HCT116 (cell line): Measurements from ENCODE around the gene STX1A. TPM values are rescaled to one million over a fixed set of nuclear protein-coding genes. Genes with fewer than 3 reads are reported as not detected.

ENCODE experiments used
- ATAC-seq: fragments of 200-7000 bp; cut with Tn5 transposase; 2 replicates; pipeline ENCODE4 v1.9.1; 2020; ENCODE audit warnings: mild to moderate bottlenecking, moderate library complexity
- BruUV-seq: library from RNA; stranded (reverse); fragments of 400-500 nt; replicated peaks from 2 replicates; lab custom pipeline; 2021; lab: Mats Ljungman, UMichigan
- CTCF ChIA-PET: fragments of 300-600 bp; sonication (Branson Sonifier 250); formaldehyde crosslinking; loops from one replicate; lab custom pipeline; 2021; ENCODE audit warnings: antibody characterized with exemption; lab: Charles Lee
- POLR2A ChIA-PET: fragments of 300-600, 350-600 bp; sonication (Branson Sonifier 250); formaldehyde crosslinking; loops from one replicate; lab custom pipeline; 2021; ENCODE audit warnings: antibody characterized with exemption; lab: Charles Lee
- RAD21 ChIA-PET, 2 experiments: fragments of 300-600 bp; sonication (Branson Sonifier 250); formaldehyde crosslinking; loops; one replicate each; lab custom pipeline; 2023; ENCODE audit warnings: low total read pairs in 2 of 2; ENCODE audit not compliant: uncharacterized antibody in 2 of 2, unreplicated experiment in 2 of 2, low non-redundant PET in 1 of 2; lab: Charles Lee
- DNase-seq: peaks from one replicate; pipeline ENCODE4 v3.0.0-alpha.2; 2010; ENCODE audit warnings: low read depth, low spot score
- H2AFZ ChIP-seq: fragments of 200-600 bp; shearing (Covaris generic), sonication (generic); 2 replicates; pipeline ENCODE4 v1.6.1; 2017; ENCODE audit warnings: low read depth, mixed run types, mixed read lengths, antibody characterized with exemption, low read length; ENCODE audit not compliant: poor library complexity, severe bottlenecking
- H3K27ac ChIP-seq: 2 replicates; pipeline ENCODE4 v1.5.1; 2012; ENCODE audit warnings: low read depth, low read length
- H3K27me3 ChIP-seq: fragments of 200-600 bp; sonication (generic); 2 replicates; pipeline ENCODE4 v1.6.1; 2016; ENCODE audit warnings: mixed run types, low read length, mixed read lengths; ENCODE audit not compliant: insufficient read depth
- H3K36me3 ChIP-seq, 2 experiments: fragments of 200-500 bp in 1 of 2; fragments of 200-600 bp in 1 of 2; sonication (Bioruptor generic) in 1 of 2; sonication (generic) in 1 of 2; 2 replicates each; pipeline versions ENCODE4 v1.5.1 to v1.6.1; 2014 to 2016; ENCODE audit warnings: low read length in 2 of 2, inconsistent platforms in 1 of 2, mixed read lengths in 1 of 2, mixed run types in 1 of 2; ENCODE audit not compliant: insufficient read depth in 2 of 2, control insufficient read depth in 1 of 2
- H3K4me1 ChIP-seq, 2 experiments: fragments of 200-600 bp in 1 of 2; sonication (generic) in 1 of 2; 2 replicates each; pipeline versions ENCODE4 v1.5.1 to v1.6.1; 2012 to 2017; ENCODE audit warnings: low read length in 2 of 2, inconsistent platforms in 1 of 2, mild to moderate bottlenecking in 1 of 2, mixed read lengths in 1 of 2, mixed run types in 1 of 2, moderate library complexity in 1 of 2; ENCODE audit not compliant: insufficient read depth in 2 of 2, control insufficient read depth in 1 of 2
- H3K4me2 ChIP-seq: fragments of 200-600 bp; sonication (generic); 2 replicates; pipeline ENCODE4 v1.6.1; 2017; ENCODE audit warnings: mixed run types, low read length, mixed read lengths
- H3K4me3 ChIP-seq, 2 experiments: fragments of 200-600 bp in 1 of 2; sonication (generic) in 1 of 2; replicated peaks in 1 of 2; 2 replicates each; pipeline ENCODE4 v1.5.1; 2011 to 2016; ENCODE audit warnings: low read length in 2 of 2, control low read depth in 1 of 2, low read depth in 1 of 2, mild to moderate bottlenecking in 1 of 2, mixed read lengths in 1 of 2, mixed run types in 1 of 2
- H3K79me2 ChIP-seq: fragments of 200-600 bp; sonication (generic); 2 replicates; pipeline ENCODE4 v1.6.1; 2017; ENCODE audit warnings: mild to moderate bottlenecking, mixed run types, low read length, moderate library complexity, mixed read lengths; ENCODE audit not compliant: insufficient read depth
- H3K9ac ChIP-seq: fragments of 200-600 bp; sonication (generic); 2 replicates; pipeline ENCODE4 v1.6.1; 2016; ENCODE audit warnings: low read length, mixed read lengths
- H3K9me2 ChIP-seq: fragments of 200-600 bp; sonication (generic), shearing (Covaris generic); 2 replicates; pipeline ENCODE4 v1.6.1; 2017; ENCODE audit warnings: mixed run types, mild to moderate bottlenecking, moderate library complexity; ENCODE audit not compliant: insufficient read depth
- H3K9me3 ChIP-seq, 2 experiments: fragments of 200-500 bp in 1 of 2; fragments of 200-600 bp in 1 of 2; sonication (Bioruptor generic) in 1 of 2; sonication (generic) in 1 of 2; 2 replicates each; pipeline ENCODE4 v1.6.1; 2014 to 2017; ENCODE audit warnings: low read length in 2 of 2, mixed read lengths in 2 of 2, inconsistent platforms in 1 of 2, low read depth in 1 of 2, mild to moderate bottlenecking in 1 of 2, mixed run types in 1 of 2, moderate library complexity in 1 of 2; ENCODE audit not compliant: control insufficient read depth in 1 of 2, insufficient read depth in 1 of 2
- H4K20me1 ChIP-seq: fragments of 200-600 bp; sonication (generic), shearing (Covaris generic); 2 replicates; pipeline ENCODE4 v1.6.1; 2017; ENCODE audit warnings: mixed run types, mild to moderate bottlenecking, moderate library complexity; ENCODE audit not compliant: insufficient read depth
- ATF3 ChIP-seq: IDR thresholded peaks from 2 replicates; pipeline ENCODE4 v1.6.1; 2012
- EZH2phosphoT487 ChIP-seq: fragments of 200-600 bp; IDR thresholded peaks from 2 replicates; pipeline ENCODE4 v1.6.1; 2018; ENCODE audit warnings: antibody characterized with exemption, borderline replicate concordance
- FOSL1 ChIP-seq: IDR thresholded peaks from 2 replicates; pipeline ENCODE4 v1.6.1; 2012; ENCODE audit warnings: low read depth
- JUND ChIP-seq: IDR thresholded peaks from 2 replicates; pipeline ENCODE4 v1.6.1; 2012
- POLR2A ChIP-seq: IDR thresholded peaks from 2 replicates; pipeline ENCODE4 v1.7.0; 2011; ENCODE audit warnings: borderline replicate concordance; ENCODE audit not compliant: insufficient read depth, insufficient read length; ENCODE audit errors: extremely low read depth
- POLR2AphosphoS5 ChIP-seq: IDR thresholded peaks from 2 replicates; pipeline ENCODE4 v1.6.1; 2011; ENCODE audit warnings: mild to moderate bottlenecking, low read depth, low read length, moderate library complexity
- SIN3A ChIP-seq: IDR thresholded peaks from 2 replicates; pipeline ENCODE4 v1.6.1; 2012; ENCODE audit warnings: low read depth
- SP1 ChIP-seq: IDR thresholded peaks from 2 replicates; pipeline ENCODE4 v1.6.1; 2012; ENCODE audit warnings: low read depth
- SRF ChIP-seq: IDR thresholded peaks from 2 replicates; pipeline ENCODE4 v1.6.1; 2012; ENCODE audit warnings: low read depth
- ZBTB33 ChIP-seq: IDR thresholded peaks from 2 replicates; pipeline ENCODE4 v1.6.1; 2011; ENCODE audit warnings: mild to moderate bottlenecking, low read length, moderate library complexity; ENCODE audit not compliant: insufficient replicate concordance; ENCODE audit errors: extremely low read depth
- ZFX ChIP-seq: fragments of 450-650 bp; IDR thresholded peaks from 2 replicates; pipeline ENCODE4 v1.6.1; 2017
- ZNF274 ChIP-seq: fragments of 200-500 bp; sonication (Bioruptor generic); IDR thresholded peaks from 2 replicates; pipeline ENCODE4 v1.6.1; 2014; ENCODE audit warnings: mild to moderate bottlenecking, low read depth, low read length, inconsistent platforms
- intact Hi-C: fragments of 100-400 bp; cut with micrococcal nuclease; formaldehyde crosslinking; loops from 2 replicates; pipeline ENCODE4 v1.10.0; 2022
- total RNA-seq: library from RNA; stranded (reverse); gene quantifications from one replicate; pipeline ENCODE4 v1.2.1, GENCODE V29; 2021; ENCODE audit not compliant: unreplicated experiment

The STX1A gene
- total RNA-seq, 1 experiment from 2014 or later, result 39.4 TPM

- TF ChIP-seq EZH2phosphoT487, result no peak
- TF ChIP-seq ATF3, result no peak
- peak; percentile 87 for TF ChIP-seq SP1
- TF ChIP-seq, all 23 proteins: peak for 12
Measured at GRCh38 chr7:73683056-73683787, 36.2 kb downstream of the STX1A start, which contains the start of the genes BUD23 and DNAJC30 (continued).

GRCh38 chr7:73682745-73683055, 36.8 kb downstream of the STX1A start:
- TF ChIP-seq ZFX (no peak), FOSL1 (no peak)
- DNase-seq (no peak), ATAC-seq (peak; percentile 13; the same call in 1 of the 2 replicates)
- H3K9ac ChIP-seq, result peak overlapping the region; percentile 98
- RAD21 ChIA-PET, result no interaction called here
- peaks cover 11 to 24% of the 10 kb centered on the region in 2 experiments for H3K4me1 ChIP-seq
- peaks cover 12 to 21% of the 10 kb centered on the region in 2 experiments; a peak in 3 of 4 replicates for H3K36me3 ChIP-seq
- no peaks in the 10 kb centered on the region for H3K27me3 ChIP-seq
- H2AFZ ChIP-seq, result no peak overlapping the region
- no peaks in the 10 kb centered on the region for H4K20me1 ChIP-seq
- H3K4me3 ChIP-seq, result peak overlapping the region; percentile 92 to 100
- no TSS peak for BruUV-seq
- no peaks in the 10 kb centered on the region for H3K9me2 ChIP-seq
- H3K79me2 ChIP-seq, result peaks cover 87% of the 10 kb centered on the region
- POLR2A ChIA-PET, result no interaction called here
- H3K4me2 ChIP-seq, result peak overlapping the region; percentile 94
- peak overlapping the region; percentile 91 for H3K27ac ChIP-seq
- CTCF ChIA-PET, result no interaction called here
- no peaks in the 10 kb centered on the region for H3K9me3 ChIP-seq
- intact Hi-C loops, result no loop called here

GRCh38 chr7:73681031-73681430, 38.4 kb downstream of the STX1A start:
- H3K79me2 ChIP-seq, result peaks cover 70% of the 10 kb centered on the region
- no peaks in the 10 kb centered on the region for H3K27me3 ChIP-seq
- intact Hi-C loops, result no loop called here
- POLR2A ChIA-PET, result no interaction called here
- H3K36me3 ChIP-seq, result peaks cover 2 to 4% of the 10 kb centered on the region in 2 experiments; a peak in 2 of 4 replicates
- RAD21 ChIA-PET, result no interaction called here
- no peak overlapping the region for H3K9ac ChIP-seq
- no peak for TF ChIP-seq POLR2A
- no peak for TF ChIP-seq JUND
- no peak for TF ChIP-seq ZNF274
- no peak for TF ChIP-seq SIN3A
- TF ChIP-seq POLR2AphosphoS5, result no peak
- no peak for TF ChIP-seq EZH2phosphoT487
- no peak for TF ChIP-seq SRF
- no peak for TF ChIP-seq ZBTB33
- H4K20me1 ChIP-seq, result no peaks in the 10 kb centered on the region
- H3K27ac ChIP-seq, result no peak overlapping the region
- H3K4me1 ChIP-seq, result peaks cover 11 to 24% of the 10 kb centered on the region in 2 experiments
- no peaks in the 10 kb centered on the region for H3K9me3 ChIP-seq
- CTCF ChIA-PET, result no interaction called here
- H3K9me2 ChIP-seq, result no peaks in the 10 kb centered on the region
- ATAC-seq (no peak), DNase-seq (no peak)
- H2AFZ ChIP-seq, result no peak overlapping the region
- H3K4me3 ChIP-seq, result no peak overlapping the region
- no TSS peak for BruUV-seq
- 0 out of 2 replicates have a peak overlapping the region, but pooled peaks have one; percentile 94 for H3K4me2 ChIP-seq
